CD14-positive monocyte (primary cell): ENCODE results near the gene CLDN1. TPM values are rescaled to one million over a fixed set of nuclear protein-coding genes. Genes with fewer than 3 reads are reported as not detected.

Experiments used
- DNase-seq, 3 donors: peaks; one replicate each; pipeline ENCODE4 v3.0.0-alpha.2; 2011 to 2022
- H2AFZ ChIP-seq: 2 replicates; pipeline ENCODE4 v1.6.0; 2012; ENCODE audit warnings: mild to moderate bottlenecking, low read depth, low read length, inconsistent platforms; ENCODE audit not compliant: insufficient read depth, poor library complexity, severe bottlenecking
- H3K27ac ChIP-seq, 2 donors: 1 replicate in 1 of 2; 2 replicates in 1 of 2; pipeline ENCODE4 v1.5.1; 2012 to 2013; ENCODE audit warnings: low read length in 2 of 2, control low read depth in 1 of 2, inconsistent platforms in 1 of 2, low read depth in 1 of 2, mild to moderate bottlenecking in 1 of 2
- H3K27me3 ChIP-seq, 2 donors: one replicate each; pipeline versions ENCODE4 v1.6.0 to v1.6.1; 2011 to 2013; ENCODE audit warnings: low read length in 2 of 2; ENCODE audit not compliant: control insufficient read depth in 2 of 2, insufficient read depth in 2 of 2
- H3K36me3 ChIP-seq, 2 donors: replicated peaks in 1 of 2; 1 replicate in 1 of 2; 2 replicates in 1 of 2; pipeline versions ENCODE4 v1.5.1 to v1.6.1; 2012 to 2013; ENCODE audit warnings: low read length in 2 of 2, control low read depth in 1 of 2, inconsistent platforms in 1 of 2, mild to moderate bottlenecking in 1 of 2; ENCODE audit not compliant: insufficient read depth in 2 of 2, control insufficient read depth in 1 of 2
- H3K4me1 ChIP-seq, 2 donors: 1 replicate in 1 of 2; 2 replicates in 1 of 2; pipeline versions ENCODE4 v1.5.1 to v1.6.1; 2012 to 2013; ENCODE audit warnings: low read length in 2 of 2, control low read depth in 1 of 2, inconsistent platforms in 1 of 2, mild to moderate bottlenecking in 1 of 2, moderate library complexity in 1 of 2; ENCODE audit not compliant: insufficient read depth in 2 of 2, control insufficient read depth in 1 of 2
- H3K4me2 ChIP-seq: replicated peaks from 2 replicates; pipeline ENCODE3; 2012; ENCODE audit warnings: low read length, moderate library complexity, mild to moderate bottlenecking; ENCODE audit not compliant: poor library complexity, severe bottlenecking; ENCODE audit errors: extremely low read depth
- H3K4me3 ChIP-seq, 3 experiments: fragments of 200-600 bp in 1 of 3; sonication (generic) in 1 of 3; replicated peaks in 1 of 3; 1 replicate in 2 of 3; 2 replicates in 1 of 3; pipeline ENCODE4 v1.5.1; 2011 to 2013; ENCODE audit warnings: low read length in 3 of 3, mild to moderate bottlenecking in 3 of 3, control low read depth in 2 of 3, low read depth in 2 of 3, inconsistent platforms in 1 of 3, moderate library complexity in 1 of 3
- H3K79me2 ChIP-seq: 2 replicates; pipeline ENCODE4 v1.6.0; 2012; ENCODE audit warnings: mild to moderate bottlenecking, control low read depth, inconsistent platforms, low read length, moderate library complexity; ENCODE audit not compliant: insufficient read depth
- H3K9ac ChIP-seq: 2 replicates; pipeline ENCODE4 v1.6.0; 2017; ENCODE audit warnings: low read length, mild to moderate bottlenecking; ENCODE audit not compliant: insufficient read depth, poor library complexity, severe bottlenecking
- H3K9me3 ChIP-seq, 2 donors: replicated peaks in 1 of 2; 1 replicate in 1 of 2; 2 replicates in 1 of 2; pipeline versions ENCODE4 v1.5.1 to v1.6.1; 2012 to 2013; ENCODE audit warnings: low read length in 2 of 2, control low read depth in 1 of 2; ENCODE audit not compliant: control insufficient read depth in 1 of 2, insufficient read depth in 1 of 2
- H4K20me1 ChIP-seq: 2 replicates; pipeline ENCODE4 v1.6.0; 2012; ENCODE audit warnings: mild to moderate bottlenecking, low read length, control low read depth, moderate library complexity; ENCODE audit not compliant: insufficient read depth
- H3K27ac Mint-ChIP-seq, 7 donors: one replicate each; pipeline ENCODE4 v1.8.0; 2020; ENCODE audit warnings: mild to moderate bottlenecking in 7 of 7, mixed read lengths in 7 of 7, moderate library complexity in 6 of 7, inconsistent platforms in 2 of 7
- H3K27me3 Mint-ChIP-seq, 3 donors: one replicate each; pipeline ENCODE4 v1.8.0; 2021 to 2022; ENCODE audit warnings: low read depth in 3 of 3, mild to moderate bottlenecking in 3 of 3, mixed read lengths in 3 of 3, moderate library complexity in 3 of 3, inconsistent platforms in 1 of 3
- H3K36me3 Mint-ChIP-seq, 2 donors: one replicate each; pipeline ENCODE4 v1.8.0; 2020; ENCODE audit warnings: mixed read lengths in 2 of 2, inconsistent platforms in 1 of 2, mild to moderate bottlenecking in 1 of 2
- H3K4me1 Mint-ChIP-seq: one replicate; pipeline ENCODE4 v1.8.0; 2020; ENCODE audit warnings: mild to moderate bottlenecking, mixed read lengths
- H3K4me3 Mint-ChIP-seq, 2 donors: one replicate each; pipeline ENCODE4 v1.8.0; 2020; ENCODE audit warnings: mild to moderate bottlenecking in 2 of 2, mixed read lengths in 2 of 2, moderate library complexity in 1 of 2
- H3K9me3 Mint-ChIP-seq, 7 donors: one replicate each; pipeline ENCODE4 v1.8.0; 2020 to 2022; ENCODE audit warnings: mixed read lengths in 7 of 7, mild to moderate bottlenecking in 6 of 7, moderate library complexity in 6 of 7, inconsistent platforms in 2 of 7
- CTCF ChIP-seq: fragments of 200-600 bp; IDR thresholded peaks from one replicate; pipeline ENCODE4 v1.8.0; 2022; ENCODE audit warnings: antibody characterized with exemption, mild to moderate bottlenecking
- WGBS: methylation state at CpG from one replicate; pipeline ENCODE4 v1.1.5; 2013; ENCODE audit warnings: missing lambda C conversion rate; ENCODE audit not compliant: insufficient coverage; 5-methylcytosine and 5-hydroxymethylcytosine counted together
- intact Hi-C, 2 donors: fragments of 100-400 bp; cut with micrococcal nuclease; formaldehyde crosslinking; loops; one replicate each; pipeline versions ENCODE4 v1.15.0 to v1.15.1; 2023
- polyA plus RNA-seq, 3 donors: library from polyadenylated mRNA; depleted of rRNA in 1 of 3; unstranded in 2 of 3; stranded (reverse) in 1 of 3; fragments of 300-500 nt in 2 of 3; fragments of >200 nt in 1 of 3; fragmentation: Illumina TruSeq in 2 of 3; gene quantifications; 1 replicate in 2 of 3; 2 replicates in 1 of 3; pipeline ENCODE4 v1.2.3, GENCODE V29; 2012 to 2021

Gene CLDN1
- polyA plus RNA-seq, 3 donors, result not detected

- Mint-ChIP-seq H3K4me1 (no peaks in the 10 kb centered on the region), H3K9me3 (peaks cover 0 to 9% (median 0%) of the 10 kb centered on the region in 7 donors), H3K36me3 (no peaks in the 10 kb centered on the region), H3K27me3 (peaks cover 0 to 2% (median 1%) of the 10 kb centered on the region in 3 donors), H3K27ac (no peak overlapping the region), H3K4me3 (no peak overlapping the region)
- H3K36me3 ChIP-seq, result no peaks in the 10 kb centered on the region
- no peak overlapping the region for H2AFZ ChIP-seq
- no peaks in the 10 kb centered on the region for H3K4me1 ChIP-seq
- H3K9ac ChIP-seq, result no peak overlapping the region
- no peaks in the 10 kb centered on the region for H3K9me3 ChIP-seq
- no peak overlapping the region for H3K4me3 ChIP-seq
- no peaks in the 10 kb centered on the region for H4K20me1 ChIP-seq
- no peaks in the 10 kb centered on the region for H3K79me2 ChIP-seq
- no peak for TF ChIP-seq CTCF
- intact Hi-C loops, result no loop called here
- H3K4me2 ChIP-seq, result no peak overlapping the region
- H3K27ac ChIP-seq, result no peak overlapping the region
- no peaks in the 10 kb centered on the region for H3K27me3 ChIP-seq
- no peak for DNase-seq
Measured at GRCh38 chr3:190338717-190339116, 16.5 kb upstream of the CLDN1 start.

- H3K9ac ChIP-seq, result no peak overlapping the region
- no peak for TF ChIP-seq CTCF
- no peak overlapping the region for H3K4me3 ChIP-seq
- no peaks in the 10 kb centered on the region for H4K20me1 ChIP-seq
- peaks cover 0 to 9% (median 0%) of the 10 kb centered on the region in 7 donors for H3K9me3 Mint-ChIP-seq
- no peak for DNase-seq
- H3K9me3 ChIP-seq, result no peaks in the 10 kb centered on the region
- H3K27me3 Mint-ChIP-seq, result peaks cover 0 to 4% (median 1%) of the 10 kb centered on the region in 3 donors
- no peaks in the 10 kb centered on the region for H3K4me1 Mint-ChIP-seq
- H3K79me2 ChIP-seq, result no peaks in the 10 kb centered on the region
- H2AFZ ChIP-seq, result no peak overlapping the region
- no peaks in the 10 kb centered on the region for H3K27me3 ChIP-seq
- no peaks in the 10 kb centered on the region for H3K4me1 ChIP-seq
- H3K27ac ChIP-seq, result no peak overlapping the region
- H3K4me3 Mint-ChIP-seq, result no peak overlapping the region
- intact Hi-C loops, result no loop called here
- H3K4me2 ChIP-seq, result no peak overlapping the region
- WGBS, result no CpG with 5 or more reads among the region's 5 CpGs
- no peak overlapping the region for H3K27ac Mint-ChIP-seq
- no peaks in the 10 kb centered on the region for H3K36me3 ChIP-seq
- no peaks in the 10 kb centered on the region for H3K36me3 Mint-ChIP-seq
Measured at GRCh38 chr3:190337301-190337700, 15.1 kb upstream of the CLDN1 start.
